IPS-NIHi11 (cell line): ENCODE data around the gene TNNT2.

ENCODE experiments used
- DNase-seq: peaks from one replicate; pipeline ENCODE4 v3.0.0; 2012; ENCODE audit warnings: mixed read lengths, low spot score

TNNT2 gene

GRCh38 chr1:201377611-201378092 is at the start of gene TNNT2:
Gene TNNT2, minus strand, starts transcription at chr1:201377680. Its CDS starts 4,426 bp downstream, at chr1:201373254.
- DNase-seq = no peak

GRCh38 chr1:201426479-201427310 is 49.2 kb upstream of the TNNT2 start:
- DNase-seq = no peak

GRCh38 chr1:201424146-201424545 is 46.7 kb upstream of the TNNT2 start:
- DNase-seq = no peak

GRCh38 chr1:201423655-201424054 is 46.2 kb upstream of the TNNT2 start:
- DNase-seq = no peak

GRCh38 chr1:201422436-201423030 is 45.1 kb upstream of the TNNT2 start:
- DNase-seq = no peak

GRCh38 chr1:201422026-201422425 is 44.5 kb upstream of the TNNT2 start:
- no peak for DNase-seq

- DNase-seq = no peak
Measured at GRCh38 chr1:201421041-201421440, 43.6 kb upstream of the TNNT2 start.

DNA sequence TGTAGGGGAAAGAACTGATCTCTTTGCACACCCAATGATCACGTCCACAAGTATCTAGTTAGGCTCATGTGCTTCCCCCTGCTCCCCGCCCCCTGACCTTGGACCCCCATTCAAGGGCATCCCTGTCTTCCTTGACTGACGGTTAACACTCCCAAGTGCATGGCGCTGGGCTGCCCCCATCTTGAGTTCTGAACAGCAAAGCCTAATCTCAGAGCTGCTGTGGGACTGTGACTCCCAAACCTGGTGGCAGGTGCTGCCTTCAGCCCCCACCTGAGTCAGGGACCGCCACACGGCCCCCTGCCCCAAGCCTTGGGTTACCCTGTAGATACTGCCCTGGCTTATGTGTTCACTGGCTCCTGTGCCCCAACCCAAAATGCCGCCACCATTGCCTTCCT is 43.1 kb upstream of the TNNT2 start:
- no peak for DNase-seq

- no peak for DNase-seq
Measured at GRCh38 chr1:201419746-201420607, 42.5 kb upstream of the TNNT2 start.

DNA sequence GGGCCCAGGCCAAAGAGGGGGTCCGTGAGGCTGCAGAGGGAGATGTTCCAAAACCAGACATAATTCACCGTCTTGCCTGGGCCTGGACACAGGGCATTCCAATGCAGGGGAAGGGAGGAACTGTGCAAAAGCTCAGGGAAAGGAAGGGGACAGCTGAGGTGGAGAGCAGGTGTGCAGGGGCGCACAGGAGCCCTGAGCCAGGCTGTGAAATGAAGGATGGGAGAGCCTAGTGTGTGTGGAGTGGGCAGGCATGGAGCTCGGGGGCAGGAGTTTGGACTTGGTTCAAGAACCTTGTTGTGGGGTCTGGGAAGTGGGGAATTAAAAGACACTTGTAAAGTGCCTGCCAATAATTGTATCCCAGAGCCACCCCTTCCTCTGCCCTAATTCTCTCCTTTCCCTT is 41.8 kb upstream of the TNNT2 start:
- no peak for DNase-seq

DNA sequence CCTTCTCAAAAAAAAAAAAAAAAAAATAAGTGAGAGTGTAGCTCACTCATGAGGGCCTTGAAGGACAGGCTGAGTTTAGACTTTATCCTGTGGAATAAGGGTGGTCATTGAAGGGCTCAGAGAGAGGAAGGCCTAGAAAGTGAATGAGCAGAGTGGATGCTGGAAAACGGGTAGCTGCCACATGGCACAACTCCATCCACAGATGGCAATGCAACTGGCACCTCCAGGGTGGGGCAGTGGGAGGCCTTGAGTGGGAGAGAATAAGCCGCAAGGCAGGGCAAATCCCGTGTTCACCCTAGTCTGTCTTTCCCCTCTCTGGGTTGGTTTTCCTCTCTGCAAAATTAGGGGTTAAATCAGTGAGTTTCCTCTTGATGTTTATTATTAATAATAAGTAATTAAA is 41.0 kb upstream of the TNNT2 start:
- DNase-seq = no peak

- DNase-seq = no peak
Measured at GRCh38 chr1:201414051-201414738, 36.7 kb upstream of the TNNT2 start.

DNA sequence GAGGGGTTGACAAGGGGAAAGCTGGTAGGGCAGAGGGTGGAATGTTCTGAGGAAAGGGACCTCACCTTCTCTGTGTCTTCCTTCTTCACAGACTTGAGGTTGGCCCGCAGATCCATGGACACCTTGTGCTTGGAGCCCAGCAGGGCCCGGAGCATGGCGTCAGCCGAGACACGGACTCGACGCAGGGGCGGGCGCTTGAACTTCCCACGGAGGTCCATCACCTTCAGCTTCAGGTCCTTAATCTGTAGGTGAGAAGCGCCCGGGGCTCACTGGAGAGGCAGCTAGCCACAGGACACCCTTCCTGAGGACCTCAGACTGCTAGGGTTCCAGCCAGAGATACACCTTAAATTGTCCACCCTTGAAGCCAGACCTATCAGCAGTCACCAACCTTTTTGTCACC is 33.8 kb upstream of the TNNT2 start:
- DNase-seq = no peak

DNA sequence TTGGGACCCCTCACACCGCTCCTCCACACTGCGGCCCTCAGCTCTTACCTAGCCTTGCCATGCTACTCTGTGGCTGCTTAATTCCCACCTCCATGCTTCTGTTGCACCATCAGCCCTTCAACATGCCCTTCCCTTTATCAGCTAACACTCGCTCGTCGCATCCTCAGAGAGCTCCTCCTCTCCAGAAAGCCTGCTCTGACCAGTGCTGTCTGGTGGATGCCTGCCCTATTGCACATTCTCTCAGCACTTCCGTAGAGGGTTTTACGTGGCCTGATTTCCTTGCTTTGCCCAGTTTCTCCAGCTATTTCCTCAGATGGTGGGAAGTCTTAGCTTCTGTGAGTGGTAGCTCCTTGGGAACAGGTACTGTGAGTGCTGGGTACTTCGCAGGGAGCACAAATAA is 32.0 kb upstream of the TNNT2 start:
- no peak for DNase-seq

- DNase-seq = no peak
Measured at GRCh38 chr1:201408834-201409200, 31.3 kb upstream of the TNNT2 start.

DNA sequence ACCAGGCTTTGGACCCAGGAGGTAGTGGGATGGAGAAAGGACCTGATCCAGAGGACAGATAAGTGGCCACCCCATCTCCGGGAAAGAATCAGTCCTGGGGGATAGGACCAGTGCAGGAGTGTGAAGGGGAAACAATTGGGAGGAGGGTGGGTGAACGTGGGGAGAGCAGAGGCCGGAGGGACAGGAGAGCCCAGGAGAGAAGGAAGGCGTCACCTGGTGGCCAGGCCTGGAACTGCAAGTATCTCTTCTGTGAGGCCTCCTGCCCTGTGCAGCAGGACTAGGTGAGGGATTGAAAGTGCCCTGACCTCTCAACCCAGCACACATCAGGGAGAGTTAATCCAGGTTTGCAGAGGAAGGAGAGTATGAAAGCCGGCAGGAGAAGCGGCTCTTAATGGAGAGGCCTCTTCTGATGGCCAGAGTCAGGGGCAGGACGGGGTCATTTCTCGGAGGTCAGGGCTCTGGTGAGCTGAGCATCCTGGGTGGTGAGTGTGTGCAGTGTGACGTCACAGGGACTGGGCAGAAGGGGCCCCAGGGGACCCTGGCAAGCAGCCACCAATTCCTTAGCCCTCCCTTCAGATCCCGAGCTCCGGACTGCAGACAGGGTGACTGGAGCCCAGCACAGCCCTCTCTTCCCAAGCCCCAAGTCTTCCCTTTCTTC is 30.8 kb upstream of the TNNT2 start:
- DNase-seq = peak; percentile 93

DNA sequence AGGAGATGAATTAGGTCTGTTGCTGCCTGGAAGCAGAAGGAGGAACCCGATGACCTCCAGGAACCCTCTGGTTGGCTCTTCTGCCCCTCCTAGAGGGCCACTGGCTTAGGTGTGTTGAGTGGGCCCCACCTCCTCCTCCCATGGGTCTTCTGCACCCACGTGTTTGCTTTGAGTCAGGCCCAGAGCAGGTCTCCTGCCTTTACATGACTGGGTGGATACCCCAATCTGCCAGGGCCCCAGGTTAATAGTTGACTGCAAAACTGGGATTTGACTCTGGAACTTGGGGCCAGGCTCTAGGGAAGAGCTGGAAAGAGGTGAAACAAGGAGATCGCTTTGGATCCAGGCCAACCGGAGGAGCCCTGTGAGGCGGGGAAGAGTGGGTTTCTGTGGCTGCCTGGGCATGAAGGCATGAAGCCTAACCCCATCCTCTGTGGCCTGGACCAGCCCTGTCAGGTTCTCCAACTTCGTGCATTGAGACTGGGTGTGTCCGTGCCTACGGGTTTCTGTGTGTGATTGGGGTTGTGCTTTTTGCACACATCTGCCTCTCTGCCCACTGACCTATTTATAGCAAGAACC is 29.4 kb upstream of the TNNT2 start:
- no peak for DNase-seq

DNA sequence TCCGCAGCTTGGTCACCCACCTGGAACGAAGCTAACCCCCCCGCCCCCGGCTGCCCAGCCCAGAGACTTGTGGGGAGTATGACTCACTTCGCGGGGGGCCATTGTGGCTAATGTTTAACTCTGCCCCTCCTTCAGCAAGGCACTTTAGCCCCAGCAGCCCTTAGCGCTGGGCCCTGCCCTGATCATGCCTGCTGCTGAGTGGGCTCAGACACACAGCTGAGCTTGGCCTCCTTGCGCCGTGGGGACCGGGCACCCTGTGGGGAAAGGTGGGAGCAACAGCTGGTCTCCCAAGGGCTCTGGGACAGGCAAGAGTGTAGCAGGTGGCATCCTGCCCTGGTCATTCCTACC is 28.0 kb upstream of the TNNT2 start:
- no peak for DNase-seq

DNA sequence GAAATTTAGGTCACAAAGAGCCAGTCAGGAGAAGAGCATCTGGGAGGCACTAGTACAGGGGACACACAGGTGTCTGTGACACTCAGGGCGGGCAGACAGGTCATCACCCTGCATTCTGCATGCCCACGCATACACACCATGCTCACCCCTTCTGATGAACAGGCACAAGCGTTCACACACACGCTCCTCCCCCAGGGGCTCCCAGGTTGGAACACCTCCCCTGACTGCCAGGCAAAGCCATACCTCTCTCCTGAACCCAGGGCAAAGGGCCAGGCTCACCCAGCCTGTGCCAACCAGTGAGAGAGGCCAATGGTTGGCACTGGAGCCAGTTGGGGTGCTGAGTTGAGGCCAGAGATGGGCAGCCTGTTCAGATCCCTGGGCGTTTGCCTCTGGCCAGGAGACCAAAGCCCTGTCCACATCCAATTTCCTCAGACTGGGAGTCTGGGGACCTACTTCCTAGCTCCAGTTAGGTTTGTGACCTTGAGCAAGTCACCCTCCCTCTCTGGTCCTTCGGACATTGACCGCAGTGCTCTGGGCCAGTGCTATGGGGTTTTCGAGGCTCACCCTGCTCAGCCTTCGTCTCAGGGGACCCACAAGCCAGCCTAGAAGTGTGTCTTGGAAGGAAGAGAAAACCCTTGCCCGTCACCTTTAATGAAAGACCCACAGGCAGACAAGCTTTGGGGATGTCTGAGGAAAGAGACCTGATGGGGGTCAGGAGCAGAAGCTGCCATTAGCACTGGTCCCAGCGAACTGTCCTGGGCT is 27.4 kb upstream of the TNNT2 start:
- DNase-seq = no peak

DNA sequence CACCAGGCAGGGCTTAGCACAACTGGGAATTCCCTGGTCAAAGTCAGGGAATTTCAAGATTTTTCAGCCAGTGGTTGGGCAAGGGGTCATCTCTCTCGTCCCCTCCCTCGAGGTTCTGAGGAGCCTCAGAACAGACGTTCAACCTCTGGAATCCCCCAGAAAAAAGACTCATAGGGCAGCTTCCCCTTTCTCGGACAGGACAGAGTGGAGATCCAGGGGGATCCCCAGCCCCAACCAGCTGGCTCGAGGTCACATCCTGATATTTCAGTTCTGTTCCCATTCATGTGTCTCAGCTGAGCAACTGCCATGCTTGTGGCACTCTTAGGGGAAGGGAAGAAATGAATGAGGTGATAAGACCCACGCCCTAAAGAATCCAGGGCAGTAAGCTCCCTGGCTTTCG is 26.6 kb upstream of the TNNT2 start:
- no peak for DNase-seq

DNA sequence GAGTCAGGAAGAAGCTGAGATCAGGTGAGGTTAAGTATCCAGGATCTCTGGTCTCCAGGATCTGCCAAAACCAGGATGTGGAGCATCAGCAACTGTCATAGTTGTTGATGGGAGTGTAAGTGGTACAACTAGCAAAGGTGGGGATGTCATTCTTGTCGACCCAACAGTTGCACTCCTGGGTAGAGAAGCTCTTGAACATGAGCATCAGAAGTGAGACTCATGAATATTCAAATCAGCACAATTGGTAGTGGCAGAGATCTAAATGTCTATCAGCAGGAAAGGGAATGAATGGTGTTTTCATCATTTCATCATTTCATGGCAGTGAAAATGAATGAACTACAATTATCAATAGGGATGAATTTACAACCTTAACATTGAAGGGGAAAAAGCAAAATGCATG is 25.9 kb upstream of the TNNT2 start:
- no peak for DNase-seq
